A549 (cell line): ENCODE results near the gene NXN. TPM values are rescaled to one million over a fixed set of nuclear protein-coding genes. Genes with fewer than 3 reads are reported as not detected.

ENCODE experiments used
- ATAC-seq, 2 experiments: fragments of 200-7000 bp in 1 of 2; fragments of >200 bp in 1 of 2; cut with Nextera tagmentation in 1 of 2; cut with Tn5 transposase in 1 of 2; 3 replicates each; pipeline versions ENCODE4 v1.8.0 to v1.9.1; 2018 to 2020; ENCODE audit warnings: mild to moderate bottlenecking in 1 of 2, moderate library complexity in 1 of 2
- CTCF ChIA-PET: fragments of 300-600 bp; sonication (Branson Sonifier 250); formaldehyde crosslinking; extraction: SDS; loops from one replicate; lab custom pipeline; 2021; ENCODE audit warnings: antibody characterized with exemption, inconsistent platforms; lab: Yijun Ruan, JAX
- POLR2A ChIA-PET: fragments of 350-600 bp; formaldehyde crosslinking; extraction: SDS; loops from one replicate; lab custom pipeline; 2021; ENCODE audit warnings: antibody characterized with exemption, inconsistent platforms; lab: Yijun Ruan, JAX
- DNase-seq, 2 experiments: peaks; one replicate each; pipeline versions ENCODE4 v3.0.0 to v3.0.0-alpha.2; 2011 to 2016; ENCODE audit warnings: low read depth in 1 of 2, low spot score in 1 of 2
- FAIRE-seq: peaks from 2 replicates; lab custom pipeline; 2011; peaks lifted over from hg19 to GRCh38; lab: Jason Lieb, UNC
- H3K27ac ChIP-seq, 2 experiments: fragments of >200 bp; sonication (Bioruptor Twin); formaldehyde crosslinking; 3 replicates each; pipeline ENCODE4 v1.5.1; 2016 to 2017
- H3K4me1 ChIP-seq: fragments of >200 bp; sonication (Bioruptor Twin); formaldehyde crosslinking; 3 replicates; pipeline ENCODE4 v1.6.1; 2016
- H3K4me2 ChIP-seq: fragments of >200 bp; sonication (Bioruptor Twin); formaldehyde crosslinking; 3 replicates; pipeline ENCODE4 v1.6.1; 2016
- H3K4me3 ChIP-seq: fragments of >200 bp; sonication (Bioruptor Twin); formaldehyde crosslinking; 3 replicates; pipeline ENCODE4 v1.5.1; 2016
- H3K9me3 ChIP-seq: fragments of >200 bp; sonication (Bioruptor Twin); formaldehyde crosslinking; 3 replicates; pipeline ENCODE4 v1.6.1; 2016
- CBX8 ChIP-seq: fragments of 200-600 bp; sonication (generic); IDR thresholded peaks from 2 replicates; pipeline ENCODE4 v1.6.1; 2016
- CHD2 ChIP-seq: fragments of 150-350 bp; IDR thresholded peaks from 2 replicates; pipeline ENCODE4 v1.6.1; 2014; ENCODE audit warnings: low read length; ENCODE audit not compliant: partially characterized antibody
- EHF ChIP-seq: fragments of 250-450 bp; sonication (Bioruptor Pico); IDR thresholded peaks from 2 replicates; pipeline ENCODE4 v1.5.0; 2020; ENCODE audit warnings: mild to moderate bottlenecking
- ELK1 ChIP-seq: fragments of 150-350 bp; IDR thresholded peaks from 2 replicates; pipeline ENCODE4 v1.6.1; 2014; ENCODE audit warnings: low read depth, mild to moderate bottlenecking, low read length
- ESRRA ChIP-seq: fragments of 150-350 bp; IDR thresholded peaks from 2 replicates; pipeline ENCODE4 v1.6.1; 2014; ENCODE audit warnings: mild to moderate bottlenecking, low read length, borderline replicate concordance
- FOXS1 ChIP-seq: fragments of 250-450 bp; sonication (Bioruptor Pico); IDR thresholded peaks from 2 replicates; pipeline ENCODE4 v1.5.0; 2020; ENCODE audit warnings: mild to moderate bottlenecking, moderate library complexity
- GATA3 ChIP-seq: IDR thresholded peaks from 2 replicates; pipeline ENCODE4 v1.6.1; 2012; ENCODE audit warnings: borderline replicate concordance
- HDAC2 ChIP-seq: fragments of 200-600 bp; sonication (generic); IDR thresholded peaks from 2 replicates; pipeline ENCODE4 v1.6.1; 2016
- HEYL ChIP-seq: fragments of 250-450 bp; sonication (Bioruptor Pico); IDR thresholded peaks from 2 replicates; pipeline ENCODE4 v1.8.0; 2021; ENCODE audit warnings: mild to moderate bottlenecking, moderate library complexity
- HMGXB4 ChIP-seq: fragments of 250-450 bp; sonication (Bioruptor Pico); IDR thresholded peaks from 2 replicates; pipeline ENCODE4 v1.5.0; 2021; ENCODE audit warnings: mild to moderate bottlenecking, moderate library complexity, borderline replicate concordance
- HOXA7 ChIP-seq: fragments of 250-450 bp; sonication (Bioruptor Pico); IDR thresholded peaks from 2 replicates; pipeline ENCODE4 v1.5.0; 2020; ENCODE audit warnings: mild to moderate bottlenecking, moderate library complexity
- NFE2L2 ChIP-seq: fragments of 150-350 bp; conservative IDR thresholded peaks from 2 replicates; pipeline ENCODE4 v1.6.1; 2014; ENCODE audit warnings: low read length
- PBX3 ChIP-seq: IDR thresholded peaks from 2 replicates; pipeline ENCODE4 v1.6.1; 2012
- POLR2A ChIP-seq: IDR thresholded peaks from 2 replicates; pipeline ENCODE4 v1.6.1; 2012; ENCODE audit warnings: mild to moderate bottlenecking, low read length
- POLR2AphosphoS2 ChIP-seq: conservative IDR thresholded peaks from 2 replicates; pipeline ENCODE4 v1.6.1; 2012; ENCODE audit warnings: low read length, improper control_type of control experiment, inconsistent platforms
- RAD21 ChIP-seq, 2 experiments: fragments of >200 bp in 1 of 2; sonication (Bioruptor Twin) in 1 of 2; formaldehyde crosslinking in 1 of 2; IDR thresholded peaks in 1 of 2; conservative IDR thresholded peaks in 1 of 2; 2 replicates in 1 of 2; 3 replicates in 1 of 2; pipeline ENCODE4 v1.6.1; 2012 to 2018; ENCODE audit warnings: inconsistent platforms in 1 of 2
- RFX5 ChIP-seq: fragments of 450-650 bp; IDR thresholded peaks from 2 replicates; pipeline ENCODE4 v1.7.1; 2014; ENCODE audit warnings: antibody characterized with exemption, mild to moderate bottlenecking, moderate library complexity
- RNF2 ChIP-seq: fragments of 200-600 bp; sonication (generic); IDR thresholded peaks from 2 replicates; pipeline ENCODE4 v1.6.1; 2016; ENCODE audit warnings: low read depth, mild to moderate bottlenecking, antibody characterized with exemption, moderate library complexity, borderline replicate concordance
- SMC3 ChIP-seq: fragments of >200 bp; sonication (Bioruptor Twin); formaldehyde crosslinking; IDR thresholded peaks from 3 replicates; pipeline ENCODE4 v1.6.1; 2018; ENCODE audit warnings: inconsistent platforms
- SREBF2 ChIP-seq: fragments of 450-650 bp; IDR thresholded peaks from 2 replicates; pipeline ENCODE4 v1.6.1; 2014; ENCODE audit warnings: mild to moderate bottlenecking, moderate library complexity
- TFCP2L1 ChIP-seq: fragments of 250-450 bp; sonication (Bioruptor Pico); IDR thresholded peaks from 2 replicates; pipeline ENCODE4 v1.5.0; 2021; ENCODE audit warnings: mild to moderate bottlenecking
- TP53 ChIP-seq: fragments of 250-450 bp; sonication (Bioruptor Pico); IDR thresholded peaks from 2 replicates; pipeline ENCODE4 v1.5.0; 2021; ENCODE audit warnings: mild to moderate bottlenecking, moderate library complexity
- ZC3H11A ChIP-seq: fragments of 450-650 bp; IDR thresholded peaks from 2 replicates; pipeline ENCODE4 v1.6.1; 2014; ENCODE audit warnings: antibody characterized with exemption, mild to moderate bottlenecking
- WGBS: methylation state at CpG from one replicate; pipeline ENCODE4 v1.1.6; 2017; ENCODE audit errors: missing lambda C conversion rate; 5-methylcytosine and 5-hydroxymethylcytosine counted together
- polyA plus RNA-seq, 4 experiments: library from polyadenylated mRNA; depleted of rRNA in 3 of 4; stranded (reverse); fragments of >200 nt; fragmentation: RNase III in 1 of 4; extraction: RNeasy Plus Mini Kit Qiagen cat#74134 plus additional on column Dnase treatment in 1 of 4; gene quantifications; 2 replicates in 3 of 4; 3 replicates in 1 of 4; pipeline ENCODE4 v1.2.3, GENCODE V29; 2011 to 2017
- TF ChIP-seq, protein P1 (sequence below): fragments of 450-650 bp; IDR thresholded peaks from 2 replicates; pipeline ENCODE4 v1.6.1; 2014; ENCODE audit warnings: antibody characterized with exemption
- TF ChIP-seq, protein P2 (sequence below): IDR thresholded peaks from 2 replicates; pipeline ENCODE4 v1.6.1; 2012
- TF ChIP-seq, protein P3 (sequence below): fragments of >200 bp; sonication (Bioruptor Twin); formaldehyde crosslinking; IDR thresholded peaks from 3 replicates; pipeline ENCODE4 v1.6.1; 2016

Gene NXN
- polyA plus RNA-seq, 2 of the 4 experiments (the other 2 are of a cell fraction) = 24.6 to 31.1 TPM

DNA sequence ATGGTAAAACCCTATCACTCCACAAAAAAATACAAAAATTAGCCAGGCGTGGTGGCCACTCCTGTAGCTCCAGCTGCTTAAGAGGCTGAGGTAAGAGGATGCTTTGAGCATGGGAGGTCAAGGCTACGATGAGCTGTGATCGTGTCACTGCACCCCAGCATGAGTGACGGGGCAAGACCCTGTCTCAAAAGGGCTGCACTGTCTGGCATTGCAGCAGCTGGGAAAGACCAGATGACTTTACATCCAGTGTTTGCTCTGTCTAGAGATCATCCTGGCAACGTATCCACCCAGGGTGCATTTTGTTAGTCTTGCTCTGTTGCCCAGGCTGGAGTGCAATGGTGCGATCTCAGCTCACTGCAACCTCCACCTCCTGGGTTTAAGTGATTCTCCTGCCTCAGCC, 145.4 kb downstream of the NXN start:
- H3K4me1 ChIP-seq = no peaks in the 10 kb centered on the region
- H3K4me2 ChIP-seq = no peak overlapping the region
- no peak overlapping the region for H3K4me3 ChIP-seq
- ChIA-PET POLR2A (no interaction called here), CTCF (interaction anchor here (0.7 to 2.4 kb wide), 7 partner anchors 10 to 163 kb away, joined by 3 to 9 read pairs (median 3); partner anchors contain the start of genes NXN and TIMM22)
- peaks cover 8% of the 10 kb centered on the region for H3K9me3 ChIP-seq
- no peak for DNase-seq
- FAIRE-seq = no peak
- no peak overlapping the region for H3K27ac ChIP-seq
- WGBS = 80% methylated on average over 6 of the region's 6 CpGs
- TF ChIP-seq SREBF2 (no peak), CHD2 (no peak), RNF2 (no peak), TFCP2L1 (CRISPR knock-in tag) (no peak), RFX5 (no peak), HMGXB4 (CRISPR knock-in tag) (no peak), HEYL (no peak), NFE2L2 (no peak), RAD21 (conservative IDR thresholded peaks at IDR 0.05 in 1 of 2, IDR thresholded peaks at IDR 0.05 in 1 of 2) (no peak), ESRRA (no peak), EHF (CRISPR knock-in tag) (no peak), ZC3H11A (no peak)
- TF ChIP-seq, protein P1, sequence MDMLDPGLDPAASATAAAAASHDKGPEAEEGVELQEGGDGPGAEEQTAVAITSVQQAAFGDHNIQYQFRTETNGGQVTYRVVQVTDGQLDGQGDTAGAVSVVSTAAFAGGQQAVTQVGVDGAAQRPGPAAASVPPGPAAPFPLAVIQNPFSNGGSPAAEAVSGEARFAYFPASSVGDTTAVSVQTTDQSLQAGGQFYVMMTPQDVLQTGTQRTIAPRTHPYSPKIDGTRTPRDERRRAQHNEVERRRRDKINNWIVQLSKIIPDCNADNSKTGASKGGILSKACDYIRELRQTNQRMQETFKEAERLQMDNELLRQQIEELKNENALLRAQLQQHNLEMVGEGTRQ = no peak
- TF ChIP-seq, protein P2, sequence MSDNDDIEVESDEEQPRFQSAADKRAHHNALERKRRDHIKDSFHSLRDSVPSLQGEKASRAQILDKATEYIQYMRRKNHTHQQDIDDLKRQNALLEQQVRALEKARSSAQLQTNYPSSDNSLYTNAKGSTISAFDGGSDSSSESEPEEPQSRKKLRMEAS = no peak
- TF ChIP-seq, all 56 proteins: peak for 0
- ATAC-seq = peak in 1 of 2 experiments; percentile 22; a peak in 1 of 6 replicates

- WGBS = 88% methylated on average over 7 of the region's 7 CpGs
- no peak for DNase-seq
- Histone ChIP-seq H3K27ac (no peak overlapping the region), H3K9me3 (peaks cover 8% of the 10 kb centered on the region), H3K4me3 (no peak overlapping the region)
- TF ChIP-seq SMC3 (no peak), POLR2A (no peak), ESRRA (no peak)
- TF ChIP-seq, all 56 proteins: peak for 0
- CTCF ChIA-PET = interaction anchor here (0.5 to 2.0 kb wide), 2 partner anchors 19 to 677 kb away, joined by 4 read pairs; no protein-coding TSS in a partner anchor
- H3K4me2 ChIP-seq = no peak overlapping the region
- ATAC-seq (no peak), FAIRE-seq (no peak)
- POLR2A ChIA-PET = no interaction called here
- H3K4me1 ChIP-seq = no peaks in the 10 kb centered on the region
Observed at GRCh38 chr17:830950-831349, 148.6 kb downstream of the NXN start.

- no peak for ATAC-seq
- no peak for FAIRE-seq
- DNase-seq = no peak
- ChIA-PET CTCF (interaction anchor here (0.9 to 2.0 kb wide), 2 partner anchors 19 to 150 kb away, joined by 3 to 4 read pairs; partner anchors contain the start of gene NXN), POLR2A (no interaction called here)
- H3K4me3 ChIP-seq = no peak overlapping the region
- no peak overlapping the region for H3K27ac ChIP-seq
- 85% methylated on average over 19 of the region's 19 CpGs for WGBS
- H3K9me3 ChIP-seq = peaks cover 8% of the 10 kb centered on the region
- no peak for TF ChIP-seq HMGXB4 (CRISPR knock-in tag)
- TF ChIP-seq HDAC2 = no peak
- no peak for TF ChIP-seq CBX8
- TF ChIP-seq PBX3 = no peak
- TF ChIP-seq ELK1 = no peak
- no peak for TF ChIP-seq POLR2AphosphoS2
- TF ChIP-seq RFX5 = no peak
- TF ChIP-seq TP53 (CRISPR knock-in tag) = no peak
- no peak for TF ChIP-seq FOXS1 (CRISPR knock-in tag)
- no peak for TF ChIP-seq GATA3
- TF ChIP-seq HOXA7 (CRISPR knock-in tag) = no peak
- TF ChIP-seq, protein P3, sequence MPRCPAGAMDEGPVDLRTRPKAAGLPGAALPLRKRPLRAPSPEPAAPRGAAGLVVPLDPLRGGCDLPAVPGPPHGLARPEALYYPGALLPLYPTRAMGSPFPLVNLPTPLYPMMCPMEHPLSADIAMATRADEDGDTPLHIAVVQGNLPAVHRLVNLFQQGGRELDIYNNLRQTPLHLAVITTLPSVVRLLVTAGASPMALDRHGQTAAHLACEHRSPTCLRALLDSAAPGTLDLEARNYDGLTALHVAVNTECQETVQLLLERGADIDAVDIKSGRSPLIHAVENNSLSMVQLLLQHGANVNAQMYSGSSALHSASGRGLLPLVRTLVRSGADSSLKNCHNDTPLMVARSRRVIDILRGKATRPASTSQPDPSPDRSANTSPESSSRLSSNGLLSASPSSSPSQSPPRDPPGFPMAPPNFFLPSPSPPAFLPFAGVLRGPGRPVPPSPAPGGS = no peak
- TF ChIP-seq TFCP2L1 (CRISPR knock-in tag) = no peak
- H3K4me2 ChIP-seq = no peak overlapping the region
- H3K4me1 ChIP-seq = no peaks in the 10 kb centered on the region
Observed at GRCh38 chr17:830381-830780, 149.2 kb downstream of the NXN start.
